C1 segment of cervical spinal cord (tissue), 14 donors: ENCODE measurements around the gene CEMIP.
A peak's percentile ranks its signal among the peaks of the same experiment; 100 is the strongest.

Source experiments
- DNase-seq, 14 donors: peaks; one replicate each; lab custom pipeline; 2025; lab: John Stamatoyannopoulos, UW

Gene CEMIP

GRCh38 chr15:80999623-81000036 is 220.5 kb downstream of the CEMIP start:
- DNase-seq: no peak

- peak in 5 of 14 donors; percentile 52 to 68 (median 63) for DNase-seq
Measured at GRCh38 chr15:81000144-81000623, 221.0 kb downstream of the CEMIP start.

GRCh38 chr15:81000624-81001151 is 221.5 kb downstream of the CEMIP start, which contains the start of gene TLNRD1:
Gene TLNRD1 (plus strand): TSS chr15:81000923. CDS start chr15:81002272, 1,349 bp downstream.
- DNase-seq: peak in 13 of 14 donors; percentile 28 to 87 (median 75)
